ENCODE measurements around the gene ANKMY1. TPM values are rescaled to one million over a fixed set of nuclear protein-coding genes. Genes with fewer than 3 reads are reported as not detected.

The ANKMY1 gene
- total RNA-seq, 1 donor from 2014 or later, result 13.0 TPM

DNA sequence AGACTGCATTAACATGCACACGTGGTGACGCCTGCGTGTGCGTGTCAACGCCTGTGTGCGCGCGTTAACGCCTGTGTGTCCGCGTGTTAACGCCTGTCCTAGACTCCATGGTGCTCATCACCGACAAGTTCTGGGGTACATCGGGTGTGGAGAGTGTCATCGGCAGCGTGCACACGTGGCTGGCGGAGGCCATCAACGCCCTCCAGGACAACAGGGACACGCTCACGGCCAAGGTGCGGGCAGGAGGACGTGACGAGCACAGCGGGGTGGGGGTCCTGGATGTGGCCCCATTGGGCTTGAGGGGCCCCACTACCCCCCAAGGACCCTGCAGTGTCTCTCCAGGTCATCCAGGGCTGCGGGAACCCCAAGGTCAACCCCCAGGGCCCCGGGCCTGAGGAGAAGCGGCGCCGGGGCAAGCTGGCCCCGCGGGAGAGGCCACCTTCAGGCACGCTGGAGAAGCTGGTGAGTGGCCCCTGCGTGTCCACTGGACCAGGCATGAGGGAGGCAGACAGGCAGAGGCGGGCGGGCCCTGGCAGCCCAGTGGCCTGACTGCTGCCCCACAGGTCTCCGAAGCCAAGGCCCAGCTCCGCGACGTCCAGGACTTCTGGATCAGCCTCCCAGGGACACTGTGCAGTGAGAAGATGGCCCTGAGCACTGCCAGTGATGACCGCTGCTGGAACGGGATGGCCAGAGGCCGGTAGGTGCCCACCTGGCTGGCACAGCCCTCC lies 93.1 kb downstream of the ANKMY1 start:
- no peaks in the 10 kb centered on the region for H3K27me3 Mint-ChIP-seq (ENCODE audit: low read depth)
- H3K4me3 Mint-ChIP-seq, result no peak overlapping the region
- peaks cover 4% of the 10 kb centered on the region for H3K36me3 Mint-ChIP-seq (ENCODE audit: low read depth)
- H3K9me3 Mint-ChIP-seq, result no peaks in the 10 kb centered on the region
- H3K27ac Mint-ChIP-seq (ENCODE audit: unreplicated experiment), result no peak overlapping the region
- DNase-seq (ENCODE audit: low read depth, low spot score), result no peak
- TF ChIP-seq CTCF (conservative IDR thresholded peaks at IDR 0.05), result no peak
- H3K4me1 Mint-ChIP-seq, result peaks cover 6% of the 10 kb centered on the region

DNA sequence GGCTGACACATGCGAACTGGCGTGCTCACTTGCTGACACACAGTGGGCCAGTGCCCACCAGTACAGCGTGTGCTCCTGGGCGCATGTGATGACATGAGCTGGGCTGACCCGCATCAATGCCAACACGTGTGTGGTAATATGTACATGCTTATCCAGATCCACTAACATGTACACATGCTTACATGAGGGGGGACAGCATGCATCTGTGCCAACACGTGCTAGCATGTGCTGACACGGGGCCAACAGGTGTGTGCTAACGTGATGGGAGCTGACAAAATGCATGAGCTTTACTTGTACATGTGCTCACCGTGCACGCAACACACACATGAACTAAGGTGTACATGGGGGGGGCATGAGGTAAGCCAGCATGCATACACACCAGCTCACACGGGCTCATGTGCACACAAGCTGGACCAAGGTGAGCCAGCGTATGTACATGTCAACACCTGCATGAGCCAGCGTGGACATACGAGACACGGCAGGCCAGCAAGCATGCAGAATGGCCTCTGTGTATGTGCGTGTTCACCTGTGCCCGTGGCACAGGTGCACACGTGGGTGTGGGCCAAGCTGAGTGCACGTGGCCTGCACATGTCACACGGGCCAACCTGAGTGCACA lies 93.8 kb downstream of the ANKMY1 start:
- no peaks in the 10 kb centered on the region for H3K9me3 Mint-ChIP-seq
- no peak overlapping the region for H3K27ac Mint-ChIP-seq (ENCODE audit: unreplicated experiment)
- H3K4me3 Mint-ChIP-seq, result no peak overlapping the region
- no peak for DNase-seq (ENCODE audit: low read depth, low spot score)
- H3K36me3 Mint-ChIP-seq (ENCODE audit: low read depth), result peaks cover 4% of the 10 kb centered on the region
- H3K27me3 Mint-ChIP-seq (ENCODE audit: low read depth), result no peaks in the 10 kb centered on the region
- no peaks in the 10 kb centered on the region for H3K4me1 Mint-ChIP-seq
- TF ChIP-seq CTCF (conservative IDR thresholded peaks at IDR 0.05), result no peak

GRCh38 chr2:240463274-240463865 lies 94.4 kb downstream of the ANKMY1 start:
- Mint-ChIP-seq H3K4me1 (no peaks in the 10 kb centered on the region), H3K27ac (ENCODE audit: unreplicated experiment) (no peak overlapping the region), H3K36me3 (ENCODE audit: low read depth) (peaks cover 4% of the 10 kb centered on the region), H3K9me3 (no peaks in the 10 kb centered on the region), H3K4me3 (no peak overlapping the region), H3K27me3 (ENCODE audit: low read depth) (no peaks in the 10 kb centered on the region)
- DNase-seq (ENCODE audit: low read depth, low spot score), result no peak
- TF ChIP-seq CTCF (conservative IDR thresholded peaks at IDR 0.05), result no peak

DNA sequence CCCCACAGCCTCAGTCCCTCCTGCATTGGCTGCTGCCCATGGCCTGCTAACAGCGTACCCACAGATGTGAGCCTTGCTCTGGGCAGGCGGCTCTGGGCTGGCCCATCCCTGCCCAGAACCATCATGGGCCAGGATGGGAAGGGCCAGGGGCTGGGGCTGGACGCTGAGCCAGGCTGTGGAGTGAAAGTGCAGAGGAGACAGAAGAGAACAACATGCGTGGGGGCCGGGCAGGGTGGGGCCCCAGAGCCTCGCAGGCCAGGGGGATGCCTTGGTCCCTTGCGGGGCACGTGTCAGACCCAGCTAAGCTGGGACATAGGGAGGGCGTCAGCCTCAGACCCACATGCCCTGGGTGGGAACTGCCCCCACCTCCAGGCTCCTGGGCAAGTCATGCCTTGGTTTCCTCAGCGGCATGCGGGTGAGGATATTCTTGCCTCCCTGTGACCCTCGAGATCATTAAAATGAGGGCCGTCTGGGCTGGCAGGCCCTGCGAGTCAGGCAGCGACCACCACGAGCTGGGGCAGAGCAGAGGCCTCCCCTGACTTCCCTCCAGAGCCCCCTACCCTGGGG lies 95.0 kb downstream of the ANKMY1 start:
- H3K27ac Mint-ChIP-seq (ENCODE audit: unreplicated experiment), result no peak overlapping the region

More for the DNA sequence above, 95.0 kb downstream of the ANKMY1 start:
- Mint-ChIP-seq H3K9me3 (no peaks in the 10 kb centered on the region), H3K36me3 (ENCODE audit: low read depth) (peaks cover 4% of the 10 kb centered on the region), H3K4me1 (no peaks in the 10 kb centered on the region), H3K27me3 (ENCODE audit: low read depth) (no peaks in the 10 kb centered on the region), H3K4me3 (no peak overlapping the region)
- no peak for DNase-seq (ENCODE audit: low read depth, low spot score)
- no peak for TF ChIP-seq CTCF (conservative IDR thresholded peaks at IDR 0.05)

Data from neural crest cell (in vitro differentiated cells).